MCF 10A (cell line): ENCODE measurements around the gene CCDC102B. TPM values are rescaled to one million over a fixed set of nuclear protein-coding genes. Genes with fewer than 3 reads are reported as not detected.
A peak's percentile ranks its signal among the peaks of the same experiment; 100 is the strongest.
"Not testable (repeated sequence)": the region's sequence is repeated elsewhere in the genome, so short reads cannot be mapped to it uniquely, and the experiment has no call there.

Experiments used
- BruUV-seq: library from RNA; stranded (reverse); fragments of 400-500 nt; replicated peaks from 2 replicates; lab custom pipeline; 2021; lab: Mats Ljungman, UMichigan
- CTCF ChIA-PET: fragments of 300-600 bp; sonication (Branson Sonifier 250); formaldehyde crosslinking; extraction: SDS; loops from one replicate; lab custom pipeline; 2021; ENCODE audit warnings: antibody characterized with exemption, inconsistent platforms; lab: Yijun Ruan, JAX
- POLR2A ChIA-PET: fragments of 300-600, 350-650 bp; sonication (Branson Sonifier 250); formaldehyde crosslinking; extraction: SDS; loops from one replicate; lab custom pipeline; 2020; ENCODE audit warnings: antibody characterized with exemption, inconsistent platforms; lab: Yijun Ruan, JAX
- DNase-seq: peaks from one replicate; pipeline ENCODE4 v3.0.0-alpha.2; 2018; ENCODE audit not compliant: unreplicated experiment
- H3K27ac Mint-ChIP-seq: one replicate; pipeline ENCODE4 v1.8.0; 2022; ENCODE audit warnings: mild to moderate bottlenecking, low read depth, mixed read lengths; ENCODE audit not compliant: unreplicated experiment
- H3K27me3 Mint-ChIP-seq: one replicate; pipeline ENCODE4 v1.8.0; 2022; ENCODE audit warnings: mixed read lengths; ENCODE audit not compliant: insufficient read depth, unreplicated experiment
- H3K36me3 Mint-ChIP-seq: one replicate; pipeline ENCODE4 v1.8.0; 2022; ENCODE audit warnings: mild to moderate bottlenecking, moderate library complexity, mixed read lengths; ENCODE audit not compliant: insufficient read depth, unreplicated experiment
- H3K4me1 Mint-ChIP-seq: one replicate; pipeline ENCODE4 v1.8.0; 2022; ENCODE audit warnings: mixed read lengths; ENCODE audit not compliant: insufficient read depth, unreplicated experiment
- H3K4me3 Mint-ChIP-seq: one replicate; pipeline ENCODE4 v1.8.0; 2022; ENCODE audit warnings: mild to moderate bottlenecking, moderate library complexity, mixed read lengths; ENCODE audit not compliant: unreplicated experiment
- H3K9me3 Mint-ChIP-seq: one replicate; pipeline ENCODE4 v1.8.0; 2022; ENCODE audit warnings: mixed read lengths; ENCODE audit not compliant: unreplicated experiment
- intact Hi-C: fragments of 100-400 bp; cut with micrococcal nuclease; formaldehyde crosslinking; loops from 2 replicates; pipeline ENCODE4 v1.14.1; 2022
- total RNA-seq: library from RNA; stranded (reverse); gene quantifications from 2 replicates; pipeline ENCODE4 v1.2.3, GENCODE V29; 2022
- TF ChIP-seq, protein P1 (sequence below): fragments of 200-600 bp; IDR thresholded peaks from one replicate; pipeline ENCODE4 v1.8.0; 2022; ENCODE audit warnings: antibody characterized with exemption, mild to moderate bottlenecking; ENCODE audit not compliant: unreplicated experiment

The CCDC102B gene
- total RNA-seq, 1 experiment from 2014 or later = 3.4 TPM

DNA sequence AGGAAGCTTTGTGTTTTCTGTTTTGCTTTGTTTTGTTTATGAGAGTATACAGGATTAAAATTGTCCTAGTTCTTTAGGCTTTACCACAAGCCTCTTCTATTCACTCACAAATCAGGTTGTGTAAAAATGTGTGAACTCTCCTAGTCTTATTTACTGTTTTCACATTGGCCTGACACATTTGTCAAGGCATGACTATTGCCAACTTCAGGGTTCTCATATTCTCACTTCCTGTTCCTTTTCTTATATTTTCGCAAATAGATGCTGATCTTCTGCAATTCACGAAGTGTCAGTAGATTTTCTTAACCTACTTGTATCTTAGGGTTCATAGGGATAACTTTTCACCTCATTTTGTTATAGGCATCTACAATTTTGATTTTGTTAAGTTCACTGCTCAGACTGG lies 67.1 kb downstream of the CCDC102B start:
- CTCF ChIA-PET = no interaction called here
- BruUV-seq = no TSS peak
- H3K36me3 Mint-ChIP-seq = no peaks in the 10 kb centered on the region
- intact Hi-C loops = no loop called here
- H3K4me3 Mint-ChIP-seq = no peak overlapping the region
- H3K9me3 Mint-ChIP-seq = no peaks in the 10 kb centered on the region
- H3K27me3 Mint-ChIP-seq = peaks cover 31% of the 10 kb centered on the region
- TF ChIP-seq, protein P1, sequence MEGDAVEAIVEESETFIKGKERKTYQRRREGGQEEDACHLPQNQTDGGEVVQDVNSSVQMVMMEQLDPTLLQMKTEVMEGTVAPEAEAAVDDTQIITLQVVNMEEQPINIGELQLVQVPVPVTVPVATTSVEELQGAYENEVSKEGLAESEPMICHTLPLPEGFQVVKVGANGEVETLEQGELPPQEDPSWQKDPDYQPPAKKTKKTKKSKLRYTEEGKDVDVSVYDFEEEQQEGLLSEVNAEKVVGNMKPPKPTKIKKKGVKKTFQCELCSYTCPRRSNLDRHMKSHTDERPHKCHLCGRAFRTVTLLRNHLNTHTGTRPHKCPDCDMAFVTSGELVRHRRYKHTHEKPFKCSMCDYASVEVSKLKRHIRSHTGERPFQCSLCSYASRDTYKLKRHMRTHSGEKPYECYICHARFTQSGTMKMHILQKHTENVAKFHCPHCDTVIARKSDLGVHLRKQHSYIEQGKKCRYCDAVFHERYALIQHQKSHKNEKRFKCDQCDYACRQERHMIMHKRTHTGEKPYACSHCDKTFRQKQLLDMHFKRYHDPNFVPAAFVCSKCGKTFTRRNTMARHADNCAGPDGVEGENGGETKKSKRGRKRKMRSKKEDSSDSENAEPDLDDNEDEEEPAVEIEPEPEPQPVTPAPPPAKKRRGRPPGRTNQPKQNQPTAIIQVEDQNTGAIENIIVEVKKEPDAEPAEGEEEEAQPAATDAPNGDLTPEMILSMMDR = no peak
- H3K27ac Mint-ChIP-seq = no peak overlapping the region
- no peak for DNase-seq
- no peaks in the 10 kb centered on the region for H3K4me1 Mint-ChIP-seq
- POLR2A ChIA-PET = no interaction called here

DNA sequence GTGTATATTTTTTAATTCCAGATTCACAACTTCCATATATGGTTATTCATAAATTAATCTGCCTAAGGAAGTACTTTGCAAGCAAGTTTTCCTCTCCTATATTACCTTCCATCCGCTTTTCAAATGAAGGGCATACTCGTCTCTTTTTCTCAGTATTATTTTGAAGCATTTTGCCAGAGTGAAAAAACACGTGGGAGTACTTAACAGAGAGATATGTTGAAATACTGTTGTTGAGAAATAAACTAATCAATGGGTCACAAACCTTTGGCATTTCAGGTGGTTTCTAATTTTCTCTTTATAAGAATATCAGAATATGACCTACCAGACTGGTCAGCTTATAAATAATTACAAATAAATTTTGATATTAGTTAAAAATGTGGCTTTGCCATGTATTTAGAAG lies 67.6 kb downstream of the CCDC102B start:
- Mint-ChIP-seq H3K36me3 (no peaks in the 10 kb centered on the region), H3K27me3 (peaks cover 36% of the 10 kb centered on the region), H3K9me3 (no peaks in the 10 kb centered on the region), H3K4me3 (no peak overlapping the region), H3K4me1 (no peaks in the 10 kb centered on the region), H3K27ac (no peak overlapping the region)
- TF ChIP-seq, protein P1 = no peak
- BruUV-seq = no TSS peak
- ChIA-PET CTCF (no interaction called here), POLR2A (no interaction called here)
- intact Hi-C loops = no loop called here
- no peak for DNase-seq

DNA sequence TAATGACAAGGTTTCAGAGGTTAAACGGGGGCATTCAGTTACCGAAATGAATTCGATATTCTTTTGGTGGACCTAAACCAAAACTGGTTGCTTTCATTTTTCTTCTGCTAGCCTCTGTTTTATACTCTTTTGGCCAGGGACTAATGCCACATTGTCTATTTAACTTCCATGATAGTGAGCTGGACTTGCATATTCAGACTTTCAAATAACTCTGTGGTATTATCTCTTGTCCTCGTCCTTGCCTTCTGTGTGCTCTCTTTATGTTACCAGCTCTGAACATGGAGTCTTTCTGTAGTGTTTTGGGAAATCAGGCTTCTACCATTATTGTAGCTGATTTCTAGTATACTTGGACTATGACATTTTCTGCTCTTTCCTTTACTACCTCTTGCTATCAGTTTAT lies 75.1 kb downstream of the CCDC102B start:
- intact Hi-C loops = no loop called here
- CTCF ChIA-PET = no interaction called here
- TF ChIP-seq, protein P1 = no peak
- Mint-ChIP-seq H3K4me1 (no peaks in the 10 kb centered on the region), H3K27me3 (peaks cover 40% of the 10 kb centered on the region), H3K9me3 (no peaks in the 10 kb centered on the region), H3K4me3 (no peak overlapping the region), H3K36me3 (no peaks in the 10 kb centered on the region), H3K27ac (no peak overlapping the region)
- POLR2A ChIA-PET = no interaction called here
- DNase-seq = no peak
- no TSS peak for BruUV-seq

DNA sequence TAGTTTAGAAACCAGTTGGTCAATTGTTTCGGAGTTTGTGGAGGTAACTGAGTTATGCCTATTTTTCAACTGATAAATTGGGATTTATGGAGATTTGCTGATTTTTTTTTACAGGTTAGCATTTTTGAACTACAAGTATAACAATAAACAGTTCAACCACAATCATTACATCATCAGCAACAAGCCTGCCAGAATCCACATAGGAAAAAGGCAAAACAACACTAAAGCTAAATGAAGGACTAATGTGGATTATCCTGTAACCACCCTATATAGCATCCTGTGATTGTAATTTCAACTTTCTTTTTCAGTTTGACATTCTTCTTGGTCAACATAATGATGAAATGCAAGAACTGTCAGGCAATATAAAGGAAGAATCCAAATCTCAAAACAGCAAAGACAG lies 76.5 kb downstream of the CCDC102B start:
- ChIA-PET CTCF (no interaction called here), POLR2A (no interaction called here)
- TF ChIP-seq, protein P1 = no peak
- no TSS peak for BruUV-seq
- Mint-ChIP-seq H3K9me3 (no peaks in the 10 kb centered on the region), H3K4me3 (no peak overlapping the region), H3K27me3 (peaks cover 29% of the 10 kb centered on the region), H3K36me3 (no peaks in the 10 kb centered on the region), H3K27ac (no peak overlapping the region), H3K4me1 (no peaks in the 10 kb centered on the region)
- DNase-seq = peak; percentile 11
- intact Hi-C loops = no loop called here

DNA sequence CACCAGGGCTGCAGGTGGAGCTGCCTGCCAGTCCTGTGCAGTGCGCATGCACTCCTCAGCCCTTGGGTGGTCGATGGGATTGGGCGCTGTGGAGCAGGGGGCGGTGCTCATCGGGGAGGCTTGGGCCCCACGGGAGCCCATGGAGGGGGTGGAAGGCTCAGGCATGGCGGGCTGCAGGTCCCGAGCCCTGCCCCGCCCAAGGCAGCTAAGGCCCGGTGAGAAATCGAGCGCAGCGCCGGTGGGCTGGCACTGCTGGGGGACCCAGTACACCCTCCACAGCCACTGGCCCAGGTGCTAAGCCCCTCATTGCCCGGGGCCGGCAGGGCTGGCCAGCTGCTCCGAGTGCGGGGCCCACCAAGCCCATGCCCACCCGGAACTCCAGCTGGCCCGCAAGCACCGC lies 82.1 kb downstream of the CCDC102B start:
- H3K4me1 Mint-ChIP-seq, intact Hi-C loops, DNase-seq, H3K27me3 Mint-ChIP-seq, H3K9me3 Mint-ChIP-seq, H3K27ac Mint-ChIP-seq, POLR2A ChIA-PET, H3K36me3 Mint-ChIP-seq, H3K4me3 Mint-ChIP-seq, BruUV-seq: not testable (repeated sequence)
- CTCF ChIA-PET = interaction anchor here (0.6 kb wide), 1 partner anchor 26 kb away, joined by 3 read pairs; no protein-coding TSS in a partner anchor
